LNCAP (cell line): ENCODE results near the gene CBARP.

Experiments used
- TF ChIP-seq, protein P1 (sequence below): fragments of 450-650 bp; IDR thresholded peaks from 2 replicates; pipeline ENCODE4 v1.5.1; 2017; ENCODE audit warnings: mild to moderate bottlenecking

Gene CBARP

GRCh38 chr19:1273263-1274041 lies 35.6 kb upstream of the CBARP start:
- TF ChIP-seq, protein P1, sequence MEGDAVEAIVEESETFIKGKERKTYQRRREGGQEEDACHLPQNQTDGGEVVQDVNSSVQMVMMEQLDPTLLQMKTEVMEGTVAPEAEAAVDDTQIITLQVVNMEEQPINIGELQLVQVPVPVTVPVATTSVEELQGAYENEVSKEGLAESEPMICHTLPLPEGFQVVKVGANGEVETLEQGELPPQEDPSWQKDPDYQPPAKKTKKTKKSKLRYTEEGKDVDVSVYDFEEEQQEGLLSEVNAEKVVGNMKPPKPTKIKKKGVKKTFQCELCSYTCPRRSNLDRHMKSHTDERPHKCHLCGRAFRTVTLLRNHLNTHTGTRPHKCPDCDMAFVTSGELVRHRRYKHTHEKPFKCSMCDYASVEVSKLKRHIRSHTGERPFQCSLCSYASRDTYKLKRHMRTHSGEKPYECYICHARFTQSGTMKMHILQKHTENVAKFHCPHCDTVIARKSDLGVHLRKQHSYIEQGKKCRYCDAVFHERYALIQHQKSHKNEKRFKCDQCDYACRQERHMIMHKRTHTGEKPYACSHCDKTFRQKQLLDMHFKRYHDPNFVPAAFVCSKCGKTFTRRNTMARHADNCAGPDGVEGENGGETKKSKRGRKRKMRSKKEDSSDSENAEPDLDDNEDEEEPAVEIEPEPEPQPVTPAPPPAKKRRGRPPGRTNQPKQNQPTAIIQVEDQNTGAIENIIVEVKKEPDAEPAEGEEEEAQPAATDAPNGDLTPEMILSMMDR, result no peak

GRCh38 chr19:1272423-1273262 lies 34.8 kb upstream of the CBARP start:
- TF ChIP-seq, protein P1, result no peak

GRCh38 chr19:1271528-1272422 lies 34.0 kb upstream of the CBARP start:
- TF ChIP-seq, protein P1, result no peak

- TF ChIP-seq, protein P1, result no peak
Measured at GRCh38 chr19:1270854-1271527, 33.2 kb upstream of the CBARP start.

GRCh38 chr19:1270213-1270853 lies 32.5 kb upstream of the CBARP start:
- TF ChIP-seq, protein P1, result no peak

GRCh38 chr19:1269478-1270212 lies 31.8 kb upstream of the CBARP start:
- TF ChIP-seq, protein P1, result 0 out of 2 replicates have a peak, but pooled peaks have one; percentile 7
